ENCODE data around the gene PRKCH.
"Not testable (repeated sequence)": the region's sequence is repeated elsewhere in the genome, so short reads cannot be mapped to it uniquely, and the experiment has no call there.

The PRKCH gene

DNA sequence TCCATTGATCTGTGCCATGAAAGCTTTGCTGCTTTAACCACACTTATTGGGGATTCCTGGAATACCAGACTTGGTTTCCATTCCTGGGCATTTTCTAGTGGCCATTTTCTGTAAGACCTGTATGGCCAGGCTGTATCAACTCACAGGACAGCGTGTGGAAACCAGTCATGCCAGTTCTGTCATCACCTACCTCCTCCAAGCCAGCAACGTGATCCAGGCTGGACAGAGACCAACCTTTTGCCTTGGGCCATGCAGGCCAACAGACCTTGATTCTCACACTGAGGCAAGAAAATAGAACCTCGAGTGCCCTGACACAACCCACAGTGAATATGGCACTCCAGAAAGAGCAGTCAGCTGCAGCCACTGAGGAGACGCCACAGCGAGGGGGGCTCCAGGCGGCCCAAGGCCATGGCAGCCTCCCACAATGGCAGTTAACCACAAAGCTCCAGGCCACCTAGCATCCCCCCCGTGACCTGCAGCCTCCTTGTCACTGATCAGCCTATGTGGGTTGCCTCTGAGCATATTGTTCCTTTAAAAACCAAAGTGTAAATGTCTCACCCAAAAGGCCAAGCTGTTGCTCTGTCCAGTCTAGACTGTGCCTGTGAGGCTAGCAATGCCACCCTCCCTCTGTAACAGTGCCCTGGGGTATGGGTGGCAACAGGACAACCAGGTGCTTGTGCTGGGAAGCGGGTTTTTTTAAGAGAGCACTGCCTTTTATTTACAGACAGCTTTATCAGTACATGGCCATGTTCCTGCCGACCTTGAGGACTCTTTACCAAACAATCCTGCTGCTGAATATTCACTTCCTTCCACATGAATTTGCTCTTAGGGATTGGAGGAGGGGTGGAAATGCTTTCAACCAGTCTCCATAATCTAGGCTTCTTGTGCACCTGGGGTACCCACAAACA lies 205.3 kb downstream of the PRKCH start:
- no peak for DNase-seq (ENCODE audit: low read depth in 2 of 2)

DNA sequence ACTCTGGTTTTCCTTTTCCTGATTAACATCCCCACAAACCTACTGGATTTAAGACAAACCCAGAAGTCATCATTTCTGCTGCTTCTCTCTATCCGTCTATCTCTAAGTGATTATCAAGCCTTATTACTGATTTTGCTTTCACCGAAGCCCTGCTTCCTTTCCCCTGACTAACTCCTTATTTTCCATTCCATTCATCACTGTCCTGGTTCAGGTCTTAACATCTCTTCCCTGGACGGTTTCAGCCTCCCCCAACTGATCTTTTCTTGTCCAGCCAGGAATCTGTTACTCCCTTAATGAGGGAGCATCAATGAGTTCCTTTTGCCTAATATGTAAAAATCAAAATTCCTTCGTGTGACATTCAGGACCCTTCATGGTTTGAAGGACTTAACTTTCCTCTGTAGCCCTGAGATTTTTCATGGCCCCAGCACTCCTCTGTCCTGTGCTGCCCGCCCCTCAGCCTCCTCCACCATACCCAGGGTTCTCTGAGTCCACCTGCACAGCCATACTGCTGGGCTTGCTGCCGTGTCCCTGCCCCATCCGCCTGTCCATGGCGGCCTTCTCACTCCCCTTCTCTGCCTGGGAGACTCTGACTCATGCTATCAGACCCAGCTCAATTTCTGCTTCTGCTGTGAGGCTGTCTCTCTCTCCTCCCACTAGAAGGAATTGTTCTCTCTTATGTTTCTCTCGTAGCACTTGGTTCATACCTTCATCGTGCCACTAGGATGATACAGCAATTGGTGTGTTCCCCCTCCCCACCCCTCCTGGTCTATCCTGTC lies 206.1 kb downstream of the PRKCH start:
- DNase-seq (ENCODE audit: low read depth in 2 of 2) = no peak

DNA sequence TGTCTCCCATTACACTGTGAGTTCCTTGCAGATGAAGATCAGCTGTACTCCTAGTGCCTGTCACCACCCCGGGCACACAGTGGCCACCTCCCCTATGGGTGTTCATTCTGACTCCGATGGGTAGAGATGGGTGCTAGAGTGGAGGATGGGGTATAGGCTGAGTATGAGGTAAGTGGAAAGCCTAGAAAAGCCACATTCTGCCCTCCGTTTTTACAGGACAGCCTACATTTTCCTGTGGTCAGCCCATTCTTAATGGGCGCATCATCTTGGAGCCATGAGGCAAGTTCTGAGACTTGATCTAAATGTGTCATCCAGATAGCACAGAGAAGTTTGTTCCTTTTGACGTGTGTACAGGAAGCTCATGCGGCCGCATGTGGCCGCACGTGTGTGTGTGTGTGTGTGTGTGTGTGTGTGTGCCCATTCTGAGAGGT lies 207.2 kb downstream of the PRKCH start:
- no peak for DNase-seq (ENCODE audit: low read depth in 2 of 2)

DNA sequence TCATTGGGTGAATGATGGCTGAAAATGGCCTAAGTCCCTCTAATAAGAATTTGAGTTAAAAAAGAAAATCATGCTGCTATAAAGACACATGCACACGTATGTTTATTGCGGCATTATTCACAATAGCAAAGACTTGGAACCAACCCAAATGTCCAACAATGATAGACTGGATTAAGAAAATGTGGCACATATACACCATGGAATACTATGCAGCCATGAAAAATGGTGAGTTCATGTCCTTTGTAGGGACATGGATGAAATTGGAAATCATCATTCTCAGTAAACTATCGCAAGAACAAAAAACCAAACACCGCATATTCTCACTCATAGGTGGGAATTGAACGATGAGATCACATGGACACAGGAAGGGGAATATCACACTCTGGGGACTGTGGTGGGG lies 208.0 kb downstream of the PRKCH start:
- not testable (repeated sequence) for DNase-seq (ENCODE audit: low read depth in 2 of 2)

DNA sequence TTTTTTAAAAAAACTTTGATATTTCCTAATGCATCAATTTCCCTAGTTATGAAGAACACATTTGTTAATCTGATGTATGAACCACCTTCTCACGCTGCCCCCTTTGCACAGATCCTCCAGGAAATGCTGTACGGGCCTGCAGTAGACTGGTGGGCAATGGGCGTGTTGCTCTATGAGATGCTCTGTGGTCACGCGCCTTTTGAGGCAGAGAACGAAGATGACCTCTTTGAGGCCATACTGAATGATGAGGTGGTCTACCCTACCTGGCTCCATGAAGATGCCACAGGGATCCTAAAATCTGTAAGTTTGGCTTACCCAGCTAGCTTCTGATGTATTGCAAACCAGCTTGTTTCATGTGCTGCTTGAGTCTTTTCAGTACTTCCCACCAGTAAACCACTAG lies 208.9 kb downstream of the PRKCH start:
- DNase-seq (ENCODE audit: low read depth in 2 of 2) = no peak

DNA sequence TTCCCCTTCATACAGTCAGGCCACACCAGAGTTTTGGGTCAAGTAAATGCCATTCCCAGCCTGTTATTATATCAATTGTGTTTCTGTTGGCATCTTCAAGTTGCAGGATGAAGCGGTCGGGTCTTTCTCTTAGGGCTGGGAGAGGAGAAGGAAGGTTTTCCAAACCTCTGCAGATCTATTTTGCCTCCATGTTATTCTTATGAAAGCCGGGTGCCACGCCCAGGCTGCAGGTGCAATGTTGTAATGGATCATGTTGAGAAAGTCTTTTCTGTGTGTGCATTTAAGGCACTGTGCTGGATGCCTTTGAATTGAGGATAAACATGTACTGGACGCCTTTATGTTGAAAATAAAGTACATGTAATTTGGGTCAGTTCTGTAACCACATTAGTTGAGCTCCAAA lies 209.5 kb downstream of the PRKCH start:
- DNase-seq (ENCODE audit: low read depth in 2 of 2) = no peak

DNA sequence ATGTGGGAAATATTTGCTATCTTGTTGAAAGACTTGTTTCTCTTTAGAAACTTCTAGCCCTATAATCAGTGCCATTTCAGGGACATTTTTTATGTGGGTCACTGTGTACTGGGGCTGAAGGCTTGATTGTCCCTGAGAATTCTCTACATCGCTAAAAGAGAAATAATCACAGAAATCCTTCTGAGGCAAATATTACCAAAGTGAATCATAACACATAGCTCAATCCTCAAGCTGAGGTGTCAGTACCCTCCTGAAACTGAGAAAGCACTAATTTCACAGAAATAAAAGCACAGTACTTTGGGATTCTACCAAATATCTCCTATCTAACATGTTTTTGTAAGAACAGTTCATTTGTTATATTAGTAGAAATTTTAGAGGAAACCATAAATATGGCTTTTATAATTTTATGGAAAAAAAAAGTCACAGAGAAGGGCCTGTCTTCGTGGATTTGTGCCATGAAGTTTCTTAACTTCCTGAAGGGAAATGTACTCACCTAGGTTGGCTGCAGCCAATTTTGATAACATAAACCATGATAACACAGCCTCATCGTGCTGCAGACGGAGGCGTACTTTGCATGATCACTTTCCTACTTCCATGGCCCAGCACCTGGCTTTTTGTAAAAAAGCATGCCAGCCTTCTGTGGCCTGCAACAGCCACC lies 210.2 kb downstream of the PRKCH start:
- no peak for DNase-seq (ENCODE audit: low read depth in 2 of 2)

DNA sequence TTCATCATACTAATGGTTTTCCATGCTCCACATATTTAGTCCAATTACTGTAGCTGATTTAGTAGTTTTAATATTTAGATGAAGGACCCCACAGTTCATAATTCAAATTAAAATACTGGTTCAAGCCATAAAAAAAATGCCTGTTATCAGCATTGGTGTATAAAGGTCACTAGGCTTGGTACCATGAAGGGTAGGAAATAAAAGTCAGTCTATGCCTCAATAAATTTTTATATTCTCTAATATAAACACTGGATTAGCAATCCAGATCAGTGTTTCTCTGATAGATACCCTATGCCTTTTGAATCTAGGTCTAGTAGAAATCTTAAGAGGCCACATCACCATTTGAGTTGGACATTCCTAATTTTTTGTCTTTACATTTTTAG lies 210.7 kb downstream of the PRKCH start:
- no peak for DNase-seq (ENCODE audit: low read depth in 2 of 2)

DNA sequence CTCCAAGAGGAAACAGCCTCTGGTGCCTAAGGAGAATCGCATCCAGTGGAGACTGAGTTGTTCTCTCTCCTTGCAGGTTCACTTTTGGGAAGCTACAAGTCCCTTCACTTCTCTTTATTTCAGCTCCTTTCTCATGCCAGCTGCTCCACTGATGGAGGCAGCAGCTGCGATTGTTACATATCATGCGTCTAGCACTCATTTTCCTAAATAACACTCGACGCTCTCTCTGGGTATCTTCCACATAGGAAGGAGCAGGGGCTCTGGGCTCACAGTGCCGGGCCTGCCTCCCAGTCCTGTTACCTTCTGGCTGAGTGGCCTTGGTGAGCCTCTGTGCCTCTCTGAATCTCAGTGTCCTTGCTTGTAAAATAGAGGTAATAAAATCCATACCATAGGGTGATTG lies 211.4 kb downstream of the PRKCH start:
- no peak for DNase-seq (ENCODE audit: low read depth in 2 of 2)

DNA sequence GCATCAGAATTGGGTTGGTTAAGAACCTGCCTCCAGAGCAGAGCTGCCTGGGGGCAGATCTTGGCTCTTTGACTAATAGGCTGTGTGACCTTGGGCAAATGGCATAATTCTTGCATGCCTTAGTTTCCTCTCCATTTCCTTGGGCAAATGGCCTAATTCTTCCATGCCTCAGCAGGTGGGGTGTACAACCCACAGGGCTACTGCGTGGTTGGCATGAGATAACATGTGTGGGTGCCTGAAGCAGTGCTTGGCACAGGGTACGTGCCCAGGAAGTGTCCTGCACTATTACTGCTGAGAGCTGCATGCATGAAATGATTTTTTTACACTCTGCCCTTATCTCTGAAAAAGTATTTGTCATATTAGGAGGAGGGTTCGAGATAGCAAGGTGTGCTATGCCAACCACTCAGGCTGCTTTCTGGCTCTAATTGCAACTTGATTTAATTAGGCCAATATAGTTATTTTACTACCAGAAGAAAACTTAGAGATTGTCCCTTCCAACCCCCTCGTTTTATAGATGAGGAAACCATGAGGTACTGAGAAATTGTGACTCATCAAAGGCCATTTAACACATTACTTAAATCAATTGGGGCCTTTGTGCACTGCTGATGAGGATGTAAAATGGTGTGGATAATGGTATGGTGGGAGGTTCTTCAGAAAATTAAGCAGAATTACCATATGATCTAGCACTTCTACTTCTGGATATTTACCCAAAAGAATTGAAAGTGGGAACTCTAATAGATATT lies 212.3 kb downstream of the PRKCH start:
- no peak for DNase-seq (ENCODE audit: low read depth in 2 of 2)

DNA sequence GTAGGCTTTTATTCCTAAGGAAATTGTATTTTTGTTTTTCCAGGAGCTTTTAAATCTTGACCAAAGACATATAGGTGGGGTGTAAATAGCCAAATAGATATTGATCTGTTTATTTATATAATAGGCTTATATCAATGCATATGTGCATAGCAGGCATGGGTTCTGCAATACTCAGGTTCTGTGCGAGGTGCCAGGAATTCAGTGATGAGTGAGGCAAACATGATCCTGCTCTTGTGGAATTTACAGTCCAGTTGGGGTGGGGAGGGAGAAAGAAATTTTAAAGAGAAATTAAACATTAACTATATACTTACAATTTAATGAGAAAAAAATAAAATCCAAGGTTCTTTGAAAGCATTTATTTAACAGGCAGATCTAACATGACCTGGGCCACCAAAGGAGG lies 213.7 kb downstream of the PRKCH start:
- no peak for DNase-seq (ENCODE audit: low read depth in 2 of 2)

DNA sequence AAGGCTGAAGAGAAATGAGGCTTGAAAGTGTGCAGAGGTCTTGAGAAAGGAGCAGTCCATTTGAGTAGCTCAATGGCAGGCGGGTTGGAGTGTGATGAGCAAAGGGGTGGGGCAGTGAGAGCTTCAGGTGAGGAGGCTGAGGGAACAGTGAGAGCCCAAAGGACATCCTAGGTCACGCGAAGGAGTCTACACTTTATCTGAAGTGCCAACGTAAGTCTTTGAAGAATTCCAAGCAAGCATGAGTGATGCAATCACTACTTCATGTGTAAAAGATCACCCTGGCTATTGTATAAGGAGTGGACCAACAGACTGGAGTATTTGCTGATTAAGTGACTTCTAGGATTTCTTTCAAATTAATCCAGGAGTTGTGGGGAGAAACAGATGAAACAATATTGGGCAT lies 214.1 kb downstream of the PRKCH start:
- DNase-seq (ENCODE audit: low read depth in 2 of 2) = no peak

DNA sequence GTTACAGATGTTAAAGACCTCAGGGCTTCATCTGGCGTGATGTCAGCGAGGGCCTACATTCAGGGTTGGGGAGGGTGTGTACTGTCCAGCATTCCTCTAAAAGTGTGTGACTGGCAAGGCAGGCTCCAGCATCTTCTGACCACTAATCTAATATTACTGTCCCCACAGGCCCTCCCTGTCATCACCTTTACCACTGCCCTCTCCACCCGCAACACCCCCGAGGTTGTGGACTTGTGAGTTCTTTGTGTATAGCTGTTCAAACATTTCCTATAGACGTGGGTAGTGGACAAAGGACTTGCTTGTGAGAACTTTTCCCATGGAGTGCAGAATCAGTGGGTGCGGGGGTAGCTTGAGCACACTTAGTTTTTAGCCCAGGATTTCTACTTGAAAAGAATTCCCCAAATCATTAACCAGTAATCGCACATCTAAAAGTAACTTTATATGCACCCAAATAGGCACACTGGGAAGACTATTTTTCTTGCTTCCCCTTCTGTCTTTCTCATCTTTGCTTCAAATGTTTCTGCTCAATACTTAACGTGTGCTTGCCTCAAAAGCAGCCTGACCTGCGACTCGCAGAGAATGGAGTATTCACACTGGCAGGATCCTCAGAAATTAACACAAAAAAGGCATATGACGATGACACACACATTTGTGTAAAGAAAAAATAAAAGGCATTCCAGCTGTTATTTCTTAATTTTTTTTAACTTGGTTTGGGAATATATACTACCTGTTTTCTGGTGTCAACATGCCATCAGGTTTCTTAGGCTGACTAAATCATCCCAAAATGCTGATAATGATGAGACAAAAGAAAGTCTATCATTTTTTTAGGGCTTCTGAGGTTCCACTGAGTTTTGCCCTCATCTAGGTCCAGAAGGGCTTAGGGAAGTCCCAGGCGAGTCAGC lies 215.5 kb downstream of the PRKCH start:
- no peak for DNase-seq (ENCODE audit: low read depth in 2 of 2)

DNA sequence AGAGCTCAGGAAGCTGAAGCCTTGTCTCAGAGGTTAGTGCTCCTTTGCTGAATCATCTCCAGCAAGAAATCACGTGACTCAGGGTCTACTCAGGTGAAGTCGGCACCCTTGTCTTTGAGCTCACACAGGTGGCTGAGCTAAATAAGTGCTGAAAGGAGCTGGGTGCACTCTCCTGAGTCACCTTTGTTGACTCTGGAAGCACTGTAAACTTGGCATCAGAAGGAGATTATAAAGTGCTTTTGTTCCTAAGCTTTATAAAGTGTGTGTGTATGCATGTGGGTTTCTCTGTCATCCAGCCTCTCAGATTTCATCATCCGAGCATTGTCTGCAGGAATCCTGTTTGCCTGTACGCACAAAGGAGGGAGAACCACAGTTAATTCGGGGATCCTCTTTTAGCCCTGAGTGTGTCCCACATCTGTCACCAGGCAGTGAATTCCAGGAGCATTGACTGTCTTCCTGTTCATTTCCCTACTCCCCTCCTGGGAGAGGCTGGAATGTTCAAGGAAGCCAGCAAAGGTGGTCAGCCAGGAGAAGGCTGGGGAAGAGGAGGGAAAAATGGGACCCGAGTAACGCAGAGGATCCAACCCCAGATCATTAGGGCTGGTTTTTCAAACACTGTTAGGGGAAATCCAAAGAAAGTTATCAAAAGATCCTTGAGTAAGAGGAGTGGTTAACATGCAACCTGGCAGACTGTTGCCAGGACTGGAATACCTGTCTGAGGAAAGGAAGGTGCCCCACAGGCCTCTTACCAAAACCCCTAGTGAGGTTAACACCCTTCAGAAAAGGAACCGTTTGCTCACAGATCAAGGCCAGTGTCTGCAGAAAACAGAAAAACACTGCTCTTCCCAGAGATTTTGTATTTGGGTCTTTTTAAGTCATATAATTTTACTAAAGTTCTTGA lies 216.4 kb downstream of the PRKCH start:
- DNase-seq (ENCODE audit: low read depth in 2 of 2) = peak; percentile 48

DNA sequence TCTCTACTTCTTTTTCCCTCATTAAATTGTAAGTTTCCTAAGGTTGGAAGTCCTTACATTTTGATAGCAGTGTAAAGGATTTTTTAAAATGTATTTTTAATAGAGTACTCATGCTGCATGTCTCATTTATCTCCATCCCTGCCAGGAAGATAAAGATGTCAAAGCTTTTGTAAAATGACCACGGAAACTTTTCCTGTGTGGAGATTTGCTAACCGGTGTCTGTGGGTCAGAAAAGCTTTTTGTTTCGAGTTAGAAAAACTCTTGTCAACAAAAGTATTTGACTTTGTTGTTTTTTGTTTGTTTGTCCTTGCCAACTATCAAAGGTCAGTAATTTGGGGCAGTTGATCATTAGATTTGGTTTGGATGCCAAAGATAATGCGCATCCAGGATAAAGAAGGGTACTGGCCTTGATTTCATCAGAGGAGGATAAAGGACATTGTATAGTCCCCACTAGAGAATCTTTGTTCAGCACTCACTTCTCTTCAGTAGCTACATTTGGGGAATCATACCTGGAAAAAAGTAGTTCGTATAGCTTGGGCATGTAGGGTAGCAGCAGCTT lies 217.2 kb downstream of the PRKCH start:
- DNase-seq (ENCODE audit: low read depth in 2 of 2) = no peak

DNA sequence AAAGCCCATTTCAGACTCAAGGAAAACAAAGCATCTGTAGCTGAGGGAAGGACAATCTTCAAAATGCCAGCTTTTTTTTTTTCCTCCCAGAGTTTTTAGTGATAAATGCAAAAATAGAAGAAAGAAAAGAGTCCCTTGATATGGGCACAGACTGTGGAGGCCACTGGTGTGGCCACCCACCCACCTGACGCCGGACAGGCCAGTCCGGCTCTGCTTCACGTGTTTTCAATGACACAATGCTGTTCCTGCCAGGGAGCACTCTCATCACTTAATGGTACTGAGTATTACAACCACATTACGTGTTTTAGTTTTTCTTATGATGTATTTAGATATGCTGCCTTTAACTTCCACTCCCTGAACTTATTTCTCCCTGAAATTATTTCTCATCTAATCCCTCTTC lies 218.3 kb downstream of the PRKCH start:
- no peak for DNase-seq (ENCODE audit: low read depth in 2 of 2)

DNA sequence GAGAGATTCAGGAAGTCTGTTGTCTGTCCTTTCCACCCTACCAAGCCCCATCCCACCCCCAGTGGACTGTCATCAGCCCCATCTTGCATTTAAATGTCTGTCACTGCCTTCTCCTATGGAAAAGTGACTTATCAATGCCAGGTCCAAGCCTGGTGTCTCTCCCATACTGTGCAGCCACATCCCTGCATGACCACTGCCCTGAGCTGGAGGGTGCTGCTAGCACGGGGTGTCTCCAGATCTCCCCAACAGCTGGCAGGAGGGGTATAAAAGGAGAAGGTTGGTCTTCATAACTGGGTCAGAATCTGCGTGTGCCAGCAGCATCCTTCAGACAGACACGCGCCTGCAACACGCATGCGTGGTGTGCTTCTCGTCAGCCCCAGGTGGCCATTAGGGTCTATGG lies 219.6 kb downstream of the PRKCH start:
- no peak for DNase-seq (ENCODE audit: low read depth in 2 of 2)

DNA sequence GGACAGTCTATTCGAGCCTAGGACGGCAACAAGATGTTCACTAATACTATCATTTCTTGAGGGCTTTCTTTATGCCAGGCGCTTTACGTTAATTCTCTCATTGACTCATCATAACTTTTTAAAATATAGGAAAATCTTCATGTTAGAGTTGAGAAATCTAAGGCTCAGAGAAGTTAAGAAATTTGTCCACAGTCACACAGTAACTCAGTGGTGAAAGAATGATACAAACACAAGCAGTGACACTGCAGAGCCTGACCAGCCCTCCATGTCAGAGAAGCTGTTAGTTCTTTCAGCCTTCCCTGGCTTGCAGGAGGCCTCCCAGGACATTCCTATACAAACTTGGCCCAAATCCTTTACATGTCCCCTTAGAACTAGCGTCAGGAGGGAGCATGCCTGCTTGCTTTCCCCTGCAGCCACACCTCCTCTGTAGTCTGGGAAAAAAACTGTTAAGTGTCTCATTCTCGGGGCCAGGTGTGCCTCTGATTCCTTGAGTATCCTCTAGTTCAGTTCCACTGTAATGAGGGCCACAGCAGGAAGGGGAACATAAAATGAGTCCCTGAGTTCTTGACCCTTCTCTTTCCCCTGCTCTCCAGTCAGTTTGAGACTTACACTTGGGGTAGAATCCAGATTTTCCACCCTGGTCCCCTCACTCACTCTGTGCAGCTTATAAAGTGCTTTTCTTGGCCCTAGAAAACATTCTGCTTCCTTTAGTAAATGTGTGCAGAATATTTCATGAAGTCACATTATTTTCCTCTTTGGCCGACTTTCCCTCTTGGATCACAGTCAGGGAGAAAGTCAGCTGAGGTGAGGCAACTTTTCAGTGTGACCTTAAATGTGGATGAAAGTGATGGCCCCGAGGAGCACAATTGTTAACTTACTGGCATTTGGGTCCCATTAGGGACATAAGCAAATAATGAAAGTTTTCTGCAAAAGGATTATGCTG lies 221.7 kb downstream of the PRKCH start:
- DNase-seq (ENCODE audit: low read depth in 2 of 2) = no peak
